Measurements from ENCODE around the gene TCF7L1.
"Not testable (repeated sequence)": the region's sequence is repeated elsewhere in the genome, so short reads cannot be mapped to it uniquely, and the experiment has no call there.

TCF7L1 gene

GRCh38 chr2:85291425-85292023 is 158.3 kb downstream of the TCF7L1 start:
- DNase-seq: peak in 1 of 2 donors; percentile 59

- no peak for DNase-seq
Observed at GRCh38 chr2:85302121-85302520, 168.9 kb downstream of the TCF7L1 start.

- DNase-seq: no peak
Observed at GRCh38 chr2:85303780-85304531, 170.8 kb downstream of the TCF7L1 start.

GRCh38 chr2:85307527-85307897 is 174.3 kb downstream of the TCF7L1 start:
- no peak for DNase-seq

- DNase-seq: no peak
Observed at GRCh38 chr2:85308201-85308600, 175.0 kb downstream of the TCF7L1 start.

GRCh38 chr2:85308896-85309555 is 175.8 kb downstream of the TCF7L1 start:
- DNase-seq: peak in 1 of 2 donors; percentile 17

- DNase-seq: peak in 1 of 2 donors; percentile 20
Observed at GRCh38 chr2:85309699-85310321, 176.6 kb downstream of the TCF7L1 start.

- no peak for DNase-seq
Observed at GRCh38 chr2:85310330-85310729, 177.1 kb downstream of the TCF7L1 start.

- DNase-seq: no peak
Observed at GRCh38 chr2:85312404-85312803, 179.2 kb downstream of the TCF7L1 start.

- DNase-seq: no peak
Observed at GRCh38 chr2:85314884-85315242, 181.7 kb downstream of the TCF7L1 start.

- not testable (repeated sequence) for DNase-seq
Observed at GRCh38 chr2:85315921-85316320, 182.7 kb downstream of the TCF7L1 start.

- DNase-seq: peak in 1 of 2 donors; percentile 16
Observed at GRCh38 chr2:85318222-85319074, 185.3 kb downstream of the TCF7L1 start.

GRCh38 chr2:85319796-85320195 is 186.6 kb downstream of the TCF7L1 start:
- no peak for DNase-seq

GRCh38 chr2:85323351-85323987 is 190.3 kb downstream of the TCF7L1 start:
- DNase-seq: no peak

- DNase-seq: not testable (repeated sequence)
Observed at GRCh38 chr2:85323988-85324367, 190.8 kb downstream of the TCF7L1 start.

GRCh38 chr2:85324639-85325465 is 191.7 kb downstream of the TCF7L1 start:
- DNase-seq: no peak

GRCh38 chr2:85325466-85325811 is 192.2 kb downstream of the TCF7L1 start:
- no peak for DNase-seq

GRCh38 chr2:85326406-85327159 is 193.4 kb downstream of the TCF7L1 start:
- DNase-seq: peak; percentile 42 to 56

- peak; percentile 49 to 62 for DNase-seq
Observed at GRCh38 chr2:85327160-85327821, 194.1 kb downstream of the TCF7L1 start.
